ENCODE results near the gene MAP2K3.
"Not testable (repeated sequence)": the region's sequence is repeated elsewhere in the genome, so short reads cannot be mapped to it uniquely, and the experiment has no call there.

MAP2K3 gene

DNA sequence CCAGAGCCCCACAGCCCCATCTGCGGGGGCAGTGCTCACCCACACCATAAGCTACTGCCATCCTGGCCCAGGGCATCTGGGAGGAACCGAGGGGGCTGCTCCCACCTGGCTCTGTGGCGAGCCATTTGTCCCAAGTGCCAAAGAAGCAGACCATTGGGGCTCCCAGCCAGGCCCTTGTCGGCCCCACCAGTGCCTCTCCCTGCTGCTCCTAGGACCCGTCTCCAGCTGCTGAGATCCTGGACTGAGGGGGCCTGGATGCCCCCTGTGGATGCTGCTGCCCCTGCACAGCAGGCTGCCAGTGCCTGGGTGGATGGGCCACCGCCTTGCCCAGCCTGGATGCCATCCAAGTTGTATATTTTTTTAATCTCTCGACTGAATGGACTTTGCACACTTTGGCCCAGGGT lies 29.8 kb downstream of the MAP2K3 start:
- H3K9ac ChIP-seq (ENCODE audit: low read depth, low read length); H3K9me3 ChIP-seq (ENCODE audit: control insufficient read depth, insufficient read depth, low read length); H3K27me3 ChIP-seq (ENCODE audit: control insufficient read depth, insufficient read depth, low read length); H3K36me3 ChIP-seq (ENCODE audit: control insufficient read depth, insufficient read depth, low read length); H3K4me3 ChIP-seq (ENCODE audit: low read depth, low read length); H3K4me1 ChIP-seq (ENCODE audit: control insufficient read depth, insufficient read depth, low read length): not testable (repeated sequence)

DNA sequence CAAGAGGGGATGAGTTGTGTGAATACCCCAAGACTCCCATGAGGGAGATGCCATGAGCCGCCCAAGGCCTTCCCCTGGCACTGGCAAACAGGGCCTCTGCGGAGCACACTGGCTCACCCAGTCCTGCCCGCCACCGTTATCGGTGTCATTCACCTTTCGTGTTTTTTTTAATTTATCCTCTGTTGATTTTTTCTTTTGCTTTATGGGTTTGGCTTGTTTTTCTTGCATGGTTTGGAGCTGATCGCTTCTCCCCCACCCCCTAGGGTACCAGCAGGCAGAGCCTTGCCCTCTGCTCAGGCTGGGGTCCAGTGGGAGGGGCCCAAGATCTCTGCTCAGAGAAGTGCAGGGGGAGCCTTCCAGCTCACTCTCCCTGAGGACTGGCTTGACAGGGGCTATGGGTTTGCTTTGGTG lies 30.2 kb downstream of the MAP2K3 start:
- not testable (repeated sequence) for H3K36me3 ChIP-seq (ENCODE audit: control insufficient read depth, insufficient read depth, low read length); H3K4me1 ChIP-seq (ENCODE audit: control insufficient read depth, insufficient read depth, low read length)

DNA sequence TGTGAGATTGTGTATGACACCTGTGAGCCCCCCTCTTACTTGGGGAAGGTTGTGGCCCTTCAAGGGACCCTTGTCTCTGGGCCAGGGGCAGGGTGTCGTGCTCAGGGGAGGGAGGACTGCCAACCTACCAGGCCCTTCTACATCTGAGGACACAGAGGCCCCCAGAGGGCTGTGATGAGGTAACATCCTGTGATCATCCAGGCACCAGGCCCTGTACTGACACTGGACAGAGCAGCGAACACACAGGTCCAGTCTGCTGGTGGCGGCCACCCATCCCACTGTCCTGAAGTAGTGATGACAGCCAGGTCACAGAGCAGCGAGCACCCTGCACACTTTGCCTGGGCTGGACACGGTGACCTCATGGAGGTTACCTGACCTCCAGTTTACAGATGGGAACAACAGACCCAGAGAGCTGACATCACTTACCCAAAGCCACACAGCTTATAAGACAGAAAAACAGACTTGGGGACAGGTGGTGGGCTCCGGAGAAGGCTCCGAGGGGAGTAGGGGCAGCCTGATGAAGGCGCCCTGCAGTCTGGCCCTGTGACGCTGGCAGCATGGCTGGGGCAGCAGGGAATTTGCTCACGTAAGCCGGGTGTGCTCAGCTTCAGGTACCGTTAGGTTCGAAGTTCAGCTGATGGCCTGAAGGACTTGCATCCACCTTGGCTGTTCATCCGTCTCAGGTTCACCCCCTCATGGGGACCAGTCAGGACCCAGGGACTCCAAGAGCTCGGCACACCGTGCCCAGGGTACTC lies 30.9 kb downstream of the MAP2K3 start:
- H3K4me3 ChIP-seq (ENCODE audit: low read depth, low read length); H3K9me3 ChIP-seq (ENCODE audit: control insufficient read depth, insufficient read depth, low read length); H3K27me3 ChIP-seq (ENCODE audit: control insufficient read depth, insufficient read depth, low read length); H3K36me3 ChIP-seq (ENCODE audit: control insufficient read depth, insufficient read depth, low read length); H3K9ac ChIP-seq (ENCODE audit: low read depth, low read length); H3K4me1 ChIP-seq (ENCODE audit: control insufficient read depth, insufficient read depth, low read length): not testable (repeated sequence)

More for the DNA sequence above, 30.2 kb downstream of the MAP2K3 start:
- H3K4me3 ChIP-seq (ENCODE audit: low read depth, low read length); H3K9me3 ChIP-seq (ENCODE audit: control insufficient read depth, insufficient read depth, low read length); H3K9ac ChIP-seq (ENCODE audit: low read depth, low read length); H3K27me3 ChIP-seq (ENCODE audit: control insufficient read depth, insufficient read depth, low read length): not testable (repeated sequence)

DNA sequence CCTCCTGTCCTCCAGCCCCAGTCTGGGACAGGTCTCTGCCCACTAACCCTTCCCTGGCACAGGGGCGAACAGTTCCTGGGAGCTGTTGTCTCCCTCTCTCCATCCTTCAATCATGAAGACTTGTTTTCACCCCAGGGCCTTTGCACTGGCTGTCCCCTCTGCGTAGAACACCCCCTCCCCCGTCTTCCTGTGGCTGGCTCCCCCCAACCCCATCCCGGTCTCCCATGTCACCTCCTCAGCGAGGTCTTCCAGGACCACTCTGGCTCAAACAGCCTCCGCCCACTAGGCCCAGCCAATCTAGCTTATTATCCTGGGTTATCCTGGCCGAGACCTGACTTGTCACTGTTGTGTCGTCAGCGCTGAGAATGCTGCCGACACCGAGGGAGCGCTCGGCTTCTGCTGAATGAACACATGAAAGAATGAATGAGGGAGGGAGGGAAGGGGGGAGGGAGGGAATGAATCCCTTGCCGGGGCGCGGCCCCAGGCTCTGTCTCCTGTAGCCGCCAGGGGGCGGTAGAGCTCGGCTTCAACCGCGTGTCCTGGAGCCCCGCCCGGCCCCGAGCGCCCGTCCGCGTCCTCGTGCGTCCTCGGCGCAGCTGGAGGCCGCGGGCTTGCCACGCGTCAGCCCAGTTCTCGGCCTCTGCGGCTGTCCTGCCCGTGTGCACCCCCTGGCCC lies 31.8 kb downstream of the MAP2K3 start:
- not testable (repeated sequence) for H3K4me3 ChIP-seq (ENCODE audit: low read depth, low read length); H3K9ac ChIP-seq (ENCODE audit: low read depth, low read length); H3K36me3 ChIP-seq (ENCODE audit: control insufficient read depth, insufficient read depth, low read length); H3K4me1 ChIP-seq (ENCODE audit: control insufficient read depth, insufficient read depth, low read length); H3K27me3 ChIP-seq (ENCODE audit: control insufficient read depth, insufficient read depth, low read length); H3K9me3 ChIP-seq (ENCODE audit: control insufficient read depth, insufficient read depth, low read length)

DNA sequence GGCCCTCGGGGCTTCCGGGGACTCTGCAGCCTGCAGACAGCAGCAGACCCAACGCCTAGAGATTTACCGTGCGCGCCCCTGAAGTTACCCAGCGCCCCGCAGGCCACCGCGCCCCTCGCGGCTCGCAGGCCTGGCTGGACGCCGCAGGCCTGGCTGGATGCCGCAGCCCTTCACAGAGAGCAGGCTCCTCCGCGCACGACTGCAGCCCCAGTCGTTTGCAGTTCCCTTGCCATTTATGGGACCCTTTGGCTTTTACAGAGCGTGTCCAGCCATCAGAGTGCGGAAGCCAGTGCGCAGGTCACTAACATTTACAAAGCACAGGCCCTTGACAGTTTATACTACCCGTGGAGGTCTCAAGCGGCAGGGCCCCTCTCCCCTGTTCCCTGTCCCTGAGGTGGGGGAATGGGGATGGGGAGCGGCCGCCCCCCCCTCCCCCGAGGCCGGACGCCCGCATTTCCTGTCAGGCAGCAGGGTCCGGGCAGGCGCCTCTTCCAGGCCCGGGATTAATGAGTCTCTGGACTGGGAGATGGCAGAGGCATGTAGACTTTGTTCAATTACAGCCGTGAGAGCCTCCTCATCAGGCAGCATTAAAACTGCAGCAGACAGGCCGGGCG lies 32.5 kb downstream of the MAP2K3 start:
- H3K9me3 ChIP-seq (ENCODE audit: control insufficient read depth, insufficient read depth, low read length); H3K27me3 ChIP-seq (ENCODE audit: control insufficient read depth, insufficient read depth, low read length); H3K4me3 ChIP-seq (ENCODE audit: low read depth, low read length); H3K4me1 ChIP-seq (ENCODE audit: control insufficient read depth, insufficient read depth, low read length); H3K36me3 ChIP-seq (ENCODE audit: control insufficient read depth, insufficient read depth, low read length); H3K9ac ChIP-seq (ENCODE audit: low read depth, low read length): not testable (repeated sequence)

DNA sequence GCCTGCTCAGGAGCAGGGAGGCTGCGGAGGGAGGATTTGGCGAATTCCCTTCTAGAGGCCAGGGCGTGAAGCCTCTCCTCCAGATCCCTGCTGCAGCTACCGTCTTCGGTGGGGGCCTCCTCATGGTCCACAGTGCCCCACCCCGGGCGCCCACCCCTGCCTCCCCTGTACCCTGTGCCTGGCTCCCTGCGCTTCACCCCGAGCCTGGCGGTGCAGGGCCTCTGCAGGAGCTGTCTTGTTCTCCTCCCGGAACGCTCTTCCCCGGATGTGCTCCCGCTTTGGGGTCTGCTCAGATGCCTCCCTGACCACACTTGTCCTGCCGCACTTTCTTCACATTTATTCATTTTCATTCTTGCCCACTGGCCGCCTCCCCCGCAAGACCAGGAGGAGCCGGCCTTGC lies 33.3 kb downstream of the MAP2K3 start:
- not testable (repeated sequence) for H3K4me1 ChIP-seq (ENCODE audit: control insufficient read depth, insufficient read depth, low read length); H3K9ac ChIP-seq (ENCODE audit: low read depth, low read length); H3K4me3 ChIP-seq (ENCODE audit: low read depth, low read length); H3K27me3 ChIP-seq (ENCODE audit: control insufficient read depth, insufficient read depth, low read length); H3K9me3 ChIP-seq (ENCODE audit: control insufficient read depth, insufficient read depth, low read length); H3K36me3 ChIP-seq (ENCODE audit: control insufficient read depth, insufficient read depth, low read length)

DNA sequence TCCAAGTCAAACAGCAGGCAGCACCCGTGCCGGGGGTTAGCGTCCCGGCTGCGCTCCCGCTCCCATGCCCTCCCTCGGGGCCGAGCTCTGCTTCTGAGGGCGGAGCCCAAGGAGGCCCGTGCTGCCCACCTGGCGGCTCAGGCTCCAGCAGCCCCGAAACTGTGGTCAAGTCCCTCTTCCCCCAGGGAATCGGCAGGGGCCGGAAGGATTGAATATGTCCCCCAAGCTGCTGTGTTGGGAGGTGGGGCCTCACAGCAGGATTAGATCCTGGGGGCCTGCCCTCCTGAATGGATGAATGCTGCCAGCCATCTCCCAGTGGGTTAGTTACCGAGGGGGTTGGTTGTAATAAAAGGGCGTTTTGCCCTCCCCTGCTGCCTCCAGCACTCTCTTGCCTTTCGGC lies 33.9 kb downstream of the MAP2K3 start:
- Histone ChIP-seq H3K4me3 (ENCODE audit: low read depth, low read length) (peak overlapping the region; percentile 30), H3K9ac (ENCODE audit: low read depth, low read length) (no peak overlapping the region), H3K4me1 (ENCODE audit: control insufficient read depth, insufficient read depth, low read length) (no peaks in the 10 kb centered on the region), H3K9me3 (ENCODE audit: control insufficient read depth, insufficient read depth, low read length) (no peaks in the 10 kb centered on the region), H3K36me3 (ENCODE audit: control insufficient read depth, insufficient read depth, low read length) (no peaks in the 10 kb centered on the region), H3K27me3 (ENCODE audit: control insufficient read depth, insufficient read depth, low read length) (peaks cover 2% of the 10 kb centered on the region)

DNA sequence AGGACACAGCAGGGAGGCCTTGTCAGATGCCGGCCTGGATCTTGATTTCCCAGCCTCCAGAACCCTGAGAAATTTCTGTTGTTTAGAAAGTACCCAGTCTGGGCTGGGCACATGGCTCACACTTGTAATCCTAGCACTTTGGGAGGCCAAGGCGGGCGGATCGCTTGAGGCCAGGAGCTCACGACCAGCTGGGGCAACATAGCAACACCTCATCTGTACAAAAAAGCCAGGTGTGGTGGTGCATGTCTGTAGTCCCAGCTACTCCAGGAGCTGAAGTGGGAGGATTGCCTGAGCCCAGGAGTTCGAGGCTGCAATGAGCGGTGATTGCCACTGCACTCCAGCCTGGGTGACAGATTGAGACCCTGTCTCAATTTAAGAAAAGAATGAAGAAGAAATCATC lies 34.3 kb downstream of the MAP2K3 start:
- not testable (repeated sequence) for H3K9ac ChIP-seq (ENCODE audit: low read depth, low read length); H3K36me3 ChIP-seq (ENCODE audit: control insufficient read depth, insufficient read depth, low read length); H3K27me3 ChIP-seq (ENCODE audit: control insufficient read depth, insufficient read depth, low read length); H3K9me3 ChIP-seq (ENCODE audit: control insufficient read depth, insufficient read depth, low read length); H3K4me1 ChIP-seq (ENCODE audit: control insufficient read depth, insufficient read depth, low read length)
- peak overlapping the region; percentile 30 for H3K4me3 ChIP-seq (ENCODE audit: low read depth, low read length)

DNA sequence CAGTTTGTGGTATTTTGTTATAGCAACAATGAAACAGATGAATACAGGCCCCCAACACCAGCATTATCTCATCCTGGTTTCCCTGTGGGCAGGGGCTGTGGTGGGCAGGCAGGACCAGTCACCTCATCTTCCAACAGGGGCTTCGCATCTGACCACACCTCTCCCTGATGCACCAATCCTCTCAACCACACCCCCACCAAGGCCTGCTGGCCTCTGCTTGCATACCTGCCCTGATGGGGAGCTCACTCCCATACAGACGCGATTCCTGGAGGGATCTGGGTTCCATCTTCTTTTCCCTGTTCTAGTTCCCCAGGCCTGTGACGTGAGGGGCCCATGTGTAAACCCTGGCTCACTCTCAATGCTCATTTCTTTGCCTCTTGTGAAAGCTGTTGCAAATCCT lies 34.7 kb downstream of the MAP2K3 start:
- H3K4me1 ChIP-seq (ENCODE audit: control insufficient read depth, insufficient read depth, low read length); H3K27me3 ChIP-seq (ENCODE audit: control insufficient read depth, insufficient read depth, low read length); H3K36me3 ChIP-seq (ENCODE audit: control insufficient read depth, insufficient read depth, low read length); H3K4me3 ChIP-seq (ENCODE audit: low read depth, low read length); H3K9me3 ChIP-seq (ENCODE audit: control insufficient read depth, insufficient read depth, low read length); H3K9ac ChIP-seq (ENCODE audit: low read depth, low read length): not testable (repeated sequence)

DNA sequence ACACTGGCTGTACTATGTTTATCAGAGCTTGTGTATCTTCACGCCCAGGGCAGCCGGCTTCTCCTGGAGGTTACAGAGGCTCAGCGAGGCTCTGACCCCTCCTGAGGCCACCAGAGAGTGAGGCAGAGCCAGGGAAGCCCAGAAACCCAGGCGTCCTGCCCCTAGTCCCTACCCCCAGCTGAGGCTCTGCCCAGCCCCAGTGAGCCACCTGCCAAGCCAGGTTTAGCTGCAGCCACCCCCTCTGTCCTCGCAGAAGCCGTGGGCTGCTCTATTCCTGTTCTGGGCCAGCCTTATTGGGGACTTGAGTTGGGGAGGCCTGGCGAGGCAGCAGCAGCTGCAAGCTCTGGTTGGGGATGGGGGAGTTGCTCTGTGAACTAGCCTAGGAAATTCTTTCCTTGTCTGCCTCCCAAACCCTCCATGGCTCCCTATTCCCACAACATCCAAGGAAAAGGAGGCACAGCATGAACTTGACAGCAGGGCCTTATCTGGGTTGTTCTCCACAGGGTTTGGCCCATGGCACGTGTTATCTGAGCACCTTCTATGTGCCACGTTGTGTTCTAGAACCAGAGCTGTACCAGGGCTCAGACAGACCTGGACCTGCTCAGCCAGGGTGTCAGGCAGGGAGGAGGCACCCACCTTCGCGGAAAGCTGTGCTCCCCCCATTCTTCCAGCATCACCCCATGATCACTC lies 35.3 kb downstream of the MAP2K3 start:
- H3K9ac ChIP-seq (ENCODE audit: low read depth, low read length); H3K27me3 ChIP-seq (ENCODE audit: control insufficient read depth, insufficient read depth, low read length); H3K36me3 ChIP-seq (ENCODE audit: control insufficient read depth, insufficient read depth, low read length); H3K9me3 ChIP-seq (ENCODE audit: control insufficient read depth, insufficient read depth, low read length); H3K4me1 ChIP-seq (ENCODE audit: control insufficient read depth, insufficient read depth, low read length); H3K4me3 ChIP-seq (ENCODE audit: low read depth, low read length): not testable (repeated sequence)

DNA sequence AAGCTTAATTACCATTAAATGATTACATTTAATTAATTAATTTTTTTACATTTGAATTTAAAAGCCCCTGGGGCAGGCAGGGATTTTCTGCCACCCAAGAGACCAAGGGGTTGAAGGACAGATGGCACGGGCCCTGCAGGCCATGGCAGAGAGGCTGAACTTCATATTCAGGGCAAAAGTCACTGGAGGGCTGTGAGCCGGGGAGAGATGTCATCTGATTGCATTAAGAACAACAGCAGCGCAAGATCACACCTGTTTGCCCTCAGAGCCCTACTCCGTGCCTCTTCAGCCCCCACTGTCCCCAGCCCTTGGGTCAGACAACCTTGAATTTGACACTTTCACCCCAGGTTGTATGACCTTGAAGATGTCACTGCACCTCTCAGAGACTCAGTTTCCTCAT lies 35.9 kb downstream of the MAP2K3 start:
- not testable (repeated sequence) for H3K36me3 ChIP-seq (ENCODE audit: control insufficient read depth, insufficient read depth, low read length); H3K9me3 ChIP-seq (ENCODE audit: control insufficient read depth, insufficient read depth, low read length); H3K27me3 ChIP-seq (ENCODE audit: control insufficient read depth, insufficient read depth, low read length); H3K4me1 ChIP-seq (ENCODE audit: control insufficient read depth, insufficient read depth, low read length); H3K4me3 ChIP-seq (ENCODE audit: low read depth, low read length); H3K9ac ChIP-seq (ENCODE audit: low read depth, low read length)

DNA sequence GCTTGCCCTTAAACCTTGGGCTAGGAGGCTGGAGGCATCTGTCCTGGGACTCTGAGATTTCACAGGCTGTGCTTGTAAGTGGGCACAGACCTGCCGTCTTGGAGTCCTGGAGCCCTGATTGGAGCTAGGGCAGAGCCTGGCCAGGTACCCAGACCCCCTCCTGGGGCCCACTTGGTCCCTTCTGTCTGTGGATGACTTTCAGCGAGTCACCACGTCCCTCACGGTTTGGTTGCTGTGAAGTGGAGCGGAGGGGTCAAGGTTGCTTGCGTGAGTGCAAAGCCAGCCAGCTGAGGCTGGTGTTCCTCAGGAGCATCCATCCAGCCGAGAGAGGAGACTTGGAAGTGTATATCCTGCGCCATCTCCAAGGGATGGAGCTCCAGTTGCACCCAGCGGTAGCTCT lies 36.5 kb downstream of the MAP2K3 start:
- H3K9me3 ChIP-seq (ENCODE audit: control insufficient read depth, insufficient read depth, low read length); H3K4me1 ChIP-seq (ENCODE audit: control insufficient read depth, insufficient read depth, low read length); H3K9ac ChIP-seq (ENCODE audit: low read depth, low read length); H3K4me3 ChIP-seq (ENCODE audit: low read depth, low read length); H3K36me3 ChIP-seq (ENCODE audit: control insufficient read depth, insufficient read depth, low read length); H3K27me3 ChIP-seq (ENCODE audit: control insufficient read depth, insufficient read depth, low read length): not testable (repeated sequence)
